ENCODE measurements around the gene CRHR1. TPM values are rescaled to one million over a fixed set of nuclear protein-coding genes. Genes with fewer than 3 reads are reported as not detected.

CRHR1 gene
- total RNA-seq, 2 experiments from 2014 or later: not detected

DNA sequence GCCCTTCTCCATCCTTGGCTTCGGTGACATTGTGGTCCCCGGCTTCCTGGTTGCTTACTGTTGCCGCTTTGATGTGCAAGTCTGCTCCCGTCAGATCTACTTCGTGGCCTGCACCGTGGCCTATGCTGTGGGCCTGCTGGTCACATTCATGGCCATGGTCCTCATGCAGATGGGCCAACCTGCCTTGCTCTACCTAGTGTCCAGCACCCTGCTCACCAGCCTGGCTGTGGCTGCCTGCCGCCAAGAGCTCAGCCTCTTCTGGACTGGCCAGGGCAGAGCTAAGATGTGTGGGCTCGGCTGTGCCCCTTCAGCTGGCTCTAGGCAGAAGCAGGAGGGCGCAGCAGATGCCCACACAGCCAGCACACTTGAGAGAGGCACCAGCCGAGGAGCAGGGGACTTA is 62.1 kb downstream of the CRHR1 start:
- H3K9me3 ChIP-seq (ENCODE audit: control insufficient read depth in 1 of 2, insufficient read depth in 1 of 2, low read length in 2 of 2): no peaks in the 10 kb centered on the region
- TF ChIP-seq CTCF (IDR thresholded peaks at IDR 0.05): no peak
- H3K27ac Mint-ChIP-seq: no peak overlapping the region
- no peaks in the 10 kb centered on the region for H3K9me3 Mint-ChIP-seq
- no peak overlapping the region for H3K27ac ChIP-seq (ENCODE audit: low read depth in 1 of 2, low read length in 2 of 2)
- ATAC-seq (ENCODE audit: poor library complexity): no peak
- no peak overlapping the region for H3K4me3 Mint-ChIP-seq
- intact Hi-C loops (cut with DNase I, micrococcal nuclease): no loop called here
- peaks cover 0 to 2% of the 10 kb centered on the region in 2 experiments for H3K27me3 ChIP-seq (ENCODE audit: control insufficient read depth in 1 of 2, insufficient read depth in 2 of 2, low read length in 2 of 2)
- no peaks in the 10 kb centered on the region for H3K36me3 ChIP-seq (ENCODE audit: insufficient read depth, low read length)
- DNase-seq: no peak
- H3K27me3 Mint-ChIP-seq: peaks cover 10% of the 10 kb centered on the region
- ChIA-PET POLR2A (no interaction called here), CTCF (no interaction called here)
- no peak overlapping the region for H3K4me3 ChIP-seq (ENCODE audit: low read length)
- no peaks in the 10 kb centered on the region for H3K36me3 Mint-ChIP-seq (ENCODE audit: low read depth)
- H3K4me1 Mint-ChIP-seq (ENCODE audit: low read depth): no peaks in the 10 kb centered on the region
- no peaks in the 10 kb centered on the region for H3K4me1 ChIP-seq (ENCODE audit: insufficient read depth, low read length)

DNA sequence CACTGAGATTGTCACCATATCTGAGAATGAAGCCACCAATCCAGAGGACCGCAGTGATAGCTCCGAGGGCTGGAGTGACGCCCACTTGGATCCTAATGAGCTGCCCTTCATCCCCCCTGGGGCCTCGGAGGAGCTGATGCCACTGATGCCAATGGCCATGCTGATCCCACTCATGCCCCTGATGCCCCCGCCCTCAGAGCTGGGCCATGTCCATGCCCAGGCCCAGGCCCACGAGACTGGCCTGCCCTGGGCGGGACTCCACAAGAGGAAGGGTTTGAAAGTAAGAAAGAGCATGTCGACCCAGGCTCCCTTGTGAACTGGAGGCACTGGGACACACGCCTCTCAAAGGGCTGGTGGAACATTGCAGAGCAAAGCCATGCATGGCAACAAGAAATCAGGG is 62.5 kb downstream of the CRHR1 start:
- Histone ChIP-seq H3K4me1 (ENCODE audit: insufficient read depth, low read length) (no peaks in the 10 kb centered on the region), H3K36me3 (ENCODE audit: insufficient read depth, low read length) (no peaks in the 10 kb centered on the region), H3K27me3 (ENCODE audit: control insufficient read depth in 1 of 2, insufficient read depth in 2 of 2, low read length in 2 of 2) (peaks cover 3 to 4% of the 10 kb centered on the region in 2 experiments), H3K4me3 (ENCODE audit: low read length) (no peak overlapping the region), H3K27ac (ENCODE audit: low read depth in 1 of 2, low read length in 2 of 2) (no peak overlapping the region), H3K9me3 (ENCODE audit: control insufficient read depth in 1 of 2, insufficient read depth in 1 of 2, low read length in 2 of 2) (no peaks in the 10 kb centered on the region)
- Mint-ChIP-seq H3K4me1 (ENCODE audit: low read depth) (no peaks in the 10 kb centered on the region), H3K9me3 (no peaks in the 10 kb centered on the region), H3K36me3 (ENCODE audit: low read depth) (no peaks in the 10 kb centered on the region), H3K27ac (no peak overlapping the region), H3K4me3 (no peak overlapping the region), H3K27me3 (peaks cover 10% of the 10 kb centered on the region)
- CTCF ChIA-PET: no interaction called here
- intact Hi-C loops (cut with DNase I, micrococcal nuclease): no loop called here
- DNase-seq (no peak), ATAC-seq (ENCODE audit: poor library complexity) (no peak)
- POLR2A ChIA-PET: no interaction called here
- TF ChIP-seq CTCF (IDR thresholded peaks at IDR 0.05): no peak

GRCh38 chr17:45847101-45847500 is 63.0 kb downstream of the CRHR1 start:
- ATAC-seq (ENCODE audit: poor library complexity): no peak
- H3K27me3 ChIP-seq (ENCODE audit: control insufficient read depth in 1 of 2, insufficient read depth in 2 of 2, low read length in 2 of 2): peaks cover 4 to 7% of the 10 kb centered on the region in 2 experiments
- no peaks in the 10 kb centered on the region for H3K4me1 Mint-ChIP-seq (ENCODE audit: low read depth)
- DNase-seq: no peak
- intact Hi-C loops (cut with DNase I, micrococcal nuclease): no loop called here
- H3K4me3 Mint-ChIP-seq: no peak overlapping the region
- no peaks in the 10 kb centered on the region for H3K36me3 Mint-ChIP-seq (ENCODE audit: low read depth)
- H3K27ac ChIP-seq (ENCODE audit: low read depth in 1 of 2, low read length in 2 of 2): no peak overlapping the region
- H3K9me3 ChIP-seq (ENCODE audit: control insufficient read depth in 1 of 2, insufficient read depth in 1 of 2, low read length in 2 of 2): no peaks in the 10 kb centered on the region
- no peaks in the 10 kb centered on the region for H3K9me3 Mint-ChIP-seq
- POLR2A ChIA-PET: no interaction called here
- no peaks in the 10 kb centered on the region for H3K4me1 ChIP-seq (ENCODE audit: insufficient read depth, low read length)
- no peak for TF ChIP-seq CTCF (IDR thresholded peaks at IDR 0.05)
- no peak overlapping the region for H3K27ac Mint-ChIP-seq
- CTCF ChIA-PET: no interaction called here
- peaks cover 11% of the 10 kb centered on the region for H3K27me3 Mint-ChIP-seq
- no peak overlapping the region for H3K4me3 ChIP-seq (ENCODE audit: low read length)
- no peaks in the 10 kb centered on the region for H3K36me3 ChIP-seq (ENCODE audit: insufficient read depth, low read length)

Measured in CD4-positive, alpha-beta T cell (primary cell).